ENCODE results near the gene CNTNAP2.
"Not testable (repeated sequence)": the region's sequence is repeated elsewhere in the genome, so short reads cannot be mapped to it uniquely, and the experiment has no call there.

Gene CNTNAP2

DNA sequence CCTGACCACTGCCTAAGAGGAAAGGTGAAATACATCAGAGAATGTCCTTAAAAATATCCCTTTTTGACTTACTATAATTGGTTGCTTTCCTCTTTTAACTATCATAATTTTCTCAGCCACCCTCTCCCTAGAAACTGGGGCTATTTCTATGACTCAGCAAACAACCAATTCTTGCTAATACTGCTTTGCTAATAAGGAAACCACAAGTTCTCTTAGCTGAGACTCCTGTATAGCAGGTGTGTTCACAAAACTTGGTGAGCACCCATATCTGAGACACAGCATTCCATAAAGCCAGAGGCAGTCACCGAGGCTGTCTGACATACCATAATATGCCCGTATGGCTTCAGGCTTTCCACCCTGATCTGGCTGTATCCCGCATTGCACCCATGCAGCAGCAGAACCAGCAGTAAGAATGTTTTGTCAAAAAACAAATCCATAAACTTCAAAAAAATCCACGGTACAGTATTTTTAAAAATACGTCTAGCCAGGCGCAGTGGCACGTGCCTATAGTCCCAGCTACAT lies 2282.3 kb downstream of the CNTNAP2 start:
- no peak for DNase-seq (ENCODE audit: low read depth in 1 of 2, low spot score in 1 of 2)
- in situ Hi-C loops (cut with HindIII; ENCODE audit: low pct_unique_long_range_greater_than_20kb, low sequenced_read_pairs) = no loop called here
- no peak for TF ChIP-seq JUND (IDR thresholded peaks at IDR 0.05; ENCODE audit: low read depth)

DNA sequence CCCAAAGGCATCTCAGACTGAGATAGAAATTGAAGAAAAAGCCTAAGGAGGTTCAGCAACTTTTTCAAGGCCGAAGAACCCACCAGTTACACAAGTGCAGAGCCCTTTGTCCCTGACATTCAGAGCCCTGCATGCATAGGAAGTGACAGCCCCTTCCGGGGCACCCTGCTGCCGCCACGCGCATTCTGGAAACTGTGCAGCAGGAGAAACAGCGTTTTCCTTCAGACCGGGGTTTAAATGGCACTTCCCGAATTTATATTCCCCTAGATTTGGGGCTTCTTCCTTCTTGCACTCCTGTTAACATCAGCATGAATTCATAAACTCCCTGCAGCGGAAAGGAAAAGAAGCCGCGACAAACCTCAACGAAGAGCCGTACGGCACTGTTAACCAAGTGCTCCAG lies 2283.5 kb downstream of the CNTNAP2 start:
- TF ChIP-seq JUND (IDR thresholded peaks at IDR 0.05; ENCODE audit: low read depth) = no peak
- DNase-seq (ENCODE audit: low read depth in 1 of 2, low spot score in 1 of 2) = no peak
- in situ Hi-C loops (cut with HindIII; ENCODE audit: low pct_unique_long_range_greater_than_20kb, low sequenced_read_pairs) = no loop called here

DNA sequence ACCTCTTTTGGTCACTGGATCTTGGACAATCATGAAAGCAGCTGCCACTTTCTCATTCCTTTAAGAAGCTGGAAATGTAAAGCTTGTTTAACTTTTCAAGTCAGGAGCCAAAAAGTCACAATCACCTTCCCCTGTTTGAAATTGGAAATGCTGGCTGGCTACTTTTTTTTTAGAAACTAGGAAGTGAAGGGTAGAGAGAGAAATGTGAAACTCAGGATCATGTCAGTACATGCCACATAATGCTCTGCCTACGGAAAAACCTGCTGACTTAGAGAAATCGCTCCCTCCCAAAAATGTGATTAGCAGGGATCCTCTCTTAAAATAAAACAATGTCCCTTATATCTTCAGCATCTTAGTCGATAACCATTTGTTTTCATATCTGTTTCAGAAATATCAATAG lies 2285.6 kb downstream of the CNTNAP2 start:
- DNase-seq (ENCODE audit: low read depth in 1 of 2, low spot score in 1 of 2) = no peak
- in situ Hi-C loops (cut with HindIII; ENCODE audit: low pct_unique_long_range_greater_than_20kb, low sequenced_read_pairs) = no loop called here
- TF ChIP-seq JUND (IDR thresholded peaks at IDR 0.05; ENCODE audit: low read depth) = no peak

DNA sequence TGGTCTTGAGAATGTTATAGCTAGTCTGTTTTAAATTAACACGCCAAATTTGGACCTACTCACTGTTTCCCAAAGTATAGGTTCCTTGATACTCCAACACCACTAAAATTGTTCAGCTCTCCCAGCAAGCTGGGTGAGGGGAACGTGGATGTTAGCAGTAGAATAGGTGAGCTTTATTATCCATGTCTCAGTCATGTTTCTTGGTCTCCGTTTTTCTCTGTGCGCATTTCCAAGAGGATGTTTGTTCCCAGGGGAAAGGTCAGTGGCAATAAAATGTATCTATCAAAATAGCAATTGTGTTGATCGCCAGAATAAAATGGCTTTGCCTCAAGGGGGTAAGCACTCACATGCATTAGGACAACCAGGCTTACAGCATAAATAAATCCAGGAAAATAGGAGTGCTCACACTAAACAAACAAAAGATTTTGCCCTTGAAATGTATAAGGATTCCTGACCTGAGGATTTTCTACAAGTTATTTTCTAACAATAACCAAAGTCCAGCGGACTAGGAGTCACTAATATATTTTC lies 2286.9 kb downstream of the CNTNAP2 start:
- in situ Hi-C loops (cut with HindIII; ENCODE audit: low pct_unique_long_range_greater_than_20kb, low sequenced_read_pairs) = no loop called here
- no peak for TF ChIP-seq JUND (IDR thresholded peaks at IDR 0.05; ENCODE audit: low read depth)
- no peak for DNase-seq (ENCODE audit: low read depth in 1 of 2, low spot score in 1 of 2)

DNA sequence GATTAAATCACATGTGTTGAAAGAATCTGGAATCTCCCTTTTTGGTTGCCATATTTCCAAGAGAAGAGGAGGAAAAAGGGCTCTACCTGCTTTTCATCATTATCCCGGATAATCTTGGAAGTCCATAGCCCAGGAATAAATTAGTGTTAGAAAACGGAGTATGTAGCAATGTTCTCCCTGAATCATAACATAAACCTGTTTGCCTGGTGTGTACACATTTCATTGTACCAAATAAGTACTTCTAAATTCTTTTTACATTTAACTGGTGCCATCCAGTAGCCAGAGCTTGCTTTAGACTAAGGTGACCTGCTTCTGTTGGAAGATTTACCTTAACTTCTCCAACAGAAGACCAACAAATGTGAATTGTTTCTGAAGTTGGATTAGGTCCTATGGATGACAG lies 2291.7 kb downstream of the CNTNAP2 start:
- no peak for TF ChIP-seq JUND (IDR thresholded peaks at IDR 0.05; ENCODE audit: low read depth)
- in situ Hi-C loops (cut with HindIII; ENCODE audit: low pct_unique_long_range_greater_than_20kb, low sequenced_read_pairs) = no loop called here
- peak in 1 of 2 experiments; percentile 2 for DNase-seq (ENCODE audit: low read depth in 1 of 2, low spot score in 1 of 2)

DNA sequence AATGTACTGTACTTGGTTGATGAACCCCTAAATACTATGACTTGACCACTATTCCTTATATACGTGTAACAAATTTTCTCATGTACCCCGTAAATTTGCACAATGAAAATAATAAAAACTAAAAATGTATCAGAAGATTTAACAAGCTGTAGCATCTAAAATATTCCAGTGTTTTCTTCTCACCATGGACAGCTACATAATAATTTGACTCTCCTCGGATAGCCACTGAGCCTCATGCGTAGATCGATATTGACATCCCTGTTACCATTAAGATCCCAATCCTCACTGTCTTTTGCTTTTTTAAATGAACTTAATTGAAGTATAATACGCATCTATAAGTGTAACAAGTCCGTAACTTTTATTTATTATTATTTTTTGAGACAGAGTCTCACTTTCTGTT lies 2294.3 kb downstream of the CNTNAP2 start:
- in situ Hi-C loops (cut with HindIII; ENCODE audit: low pct_unique_long_range_greater_than_20kb, low sequenced_read_pairs) = no loop called here
- no peak for DNase-seq (ENCODE audit: low read depth in 1 of 2, low spot score in 1 of 2)
- no peak for TF ChIP-seq JUND (IDR thresholded peaks at IDR 0.05; ENCODE audit: low read depth)

DNA sequence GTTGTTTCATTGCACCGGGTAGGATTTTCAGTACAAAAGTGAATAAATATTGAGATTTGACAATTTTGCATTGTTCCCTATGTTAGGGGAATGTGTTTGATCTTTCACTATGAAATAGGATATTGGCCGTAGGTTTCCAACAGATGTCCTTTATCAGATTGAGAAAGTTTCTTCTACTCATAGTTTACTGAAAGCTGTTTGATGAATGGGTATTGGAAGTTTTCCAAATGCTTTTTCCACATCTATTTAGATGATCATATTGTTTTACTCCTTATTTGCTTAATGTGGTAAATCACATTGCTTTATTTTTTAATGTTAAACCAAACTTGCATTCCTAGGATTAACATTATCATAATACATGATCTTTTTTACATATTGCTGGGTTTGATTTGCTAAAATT lies 2296.1 kb downstream of the CNTNAP2 start:
- in situ Hi-C loops (cut with HindIII; ENCODE audit: low pct_unique_long_range_greater_than_20kb, low sequenced_read_pairs) = no loop called here

DNA sequence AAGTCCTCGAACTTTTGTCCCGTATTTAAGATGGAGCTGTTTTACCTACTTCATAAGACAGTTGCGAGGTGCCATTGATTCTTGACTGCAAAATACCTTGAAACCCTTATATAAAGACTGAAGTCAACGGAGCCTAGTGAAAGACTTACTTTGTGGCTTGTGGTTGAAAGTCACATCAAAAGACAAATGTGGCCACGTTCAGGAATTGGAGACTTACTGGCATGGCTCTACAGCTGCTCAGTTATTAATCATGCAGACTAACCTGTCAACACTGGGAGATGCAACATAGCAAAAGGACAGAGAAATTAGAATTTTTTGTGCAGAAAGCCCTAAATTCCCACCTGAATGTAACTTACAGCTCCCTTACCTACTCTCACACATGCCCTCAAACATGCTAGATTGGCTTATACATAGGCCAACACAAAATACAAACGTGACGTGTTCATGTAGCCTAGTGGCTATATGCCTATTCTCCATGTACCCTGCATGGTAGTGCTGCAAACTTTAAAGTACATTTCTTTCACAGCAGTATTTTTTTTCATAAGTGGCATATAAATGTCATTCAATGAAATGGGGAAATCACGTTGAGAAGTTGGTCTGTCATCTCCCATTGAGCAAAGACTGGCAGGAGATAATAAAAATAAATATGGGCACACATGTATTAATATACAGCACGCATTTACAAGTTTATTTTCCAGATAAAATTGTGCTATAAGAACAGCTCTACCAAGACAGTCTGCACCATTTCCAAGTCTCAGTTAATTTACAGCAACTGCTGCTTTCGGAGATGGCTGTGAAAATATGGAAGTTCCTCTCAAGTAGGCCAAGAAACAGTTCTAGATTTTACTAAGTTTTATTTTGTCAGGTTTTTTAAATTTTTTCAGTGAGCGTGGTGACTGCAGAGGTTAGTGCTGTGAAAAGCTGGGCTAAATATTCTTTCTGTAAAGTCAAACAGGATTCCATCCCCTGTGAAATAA lies 2303.5 kb downstream of the CNTNAP2 start:
- in situ Hi-C loops (cut with HindIII; ENCODE audit: low pct_unique_long_range_greater_than_20kb, low sequenced_read_pairs) = no loop called here
- DNase-seq (ENCODE audit: low read depth in 1 of 2, low spot score in 1 of 2) = no peak
- TF ChIP-seq JUND (IDR thresholded peaks at IDR 0.05; ENCODE audit: low read depth) = no peak

More for the DNA sequence above, 2296.1 kb downstream of the CNTNAP2 start:
- no peak for TF ChIP-seq JUND (IDR thresholded peaks at IDR 0.05; ENCODE audit: low read depth)
- DNase-seq (ENCODE audit: low read depth in 1 of 2, low spot score in 1 of 2) = no peak

DNA sequence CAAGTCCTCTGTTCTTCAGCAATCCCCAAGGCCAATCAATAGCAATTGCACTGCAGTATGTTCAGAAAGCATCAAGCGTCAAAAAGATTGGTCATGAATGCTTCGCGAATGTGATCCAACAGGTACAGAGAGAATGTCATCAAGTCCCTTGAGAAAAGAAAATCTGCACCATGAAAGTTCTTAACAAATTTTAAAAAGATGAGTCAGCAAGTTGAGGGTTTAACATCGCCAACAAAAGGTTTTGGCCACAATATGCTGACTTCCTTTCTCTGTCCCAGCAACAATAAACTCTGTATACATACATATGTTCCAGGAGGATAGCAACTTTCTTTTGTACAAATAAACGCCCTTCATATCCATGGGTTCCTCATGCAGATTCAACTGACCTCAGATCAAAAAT lies 2305.4 kb downstream of the CNTNAP2 start:
- in situ Hi-C loops (cut with HindIII; ENCODE audit: low pct_unique_long_range_greater_than_20kb, low sequenced_read_pairs) = no loop called here
- DNase-seq (ENCODE audit: low read depth in 1 of 2, low spot score in 1 of 2) = no peak
- no peak for TF ChIP-seq JUND (IDR thresholded peaks at IDR 0.05; ENCODE audit: low read depth)

DNA sequence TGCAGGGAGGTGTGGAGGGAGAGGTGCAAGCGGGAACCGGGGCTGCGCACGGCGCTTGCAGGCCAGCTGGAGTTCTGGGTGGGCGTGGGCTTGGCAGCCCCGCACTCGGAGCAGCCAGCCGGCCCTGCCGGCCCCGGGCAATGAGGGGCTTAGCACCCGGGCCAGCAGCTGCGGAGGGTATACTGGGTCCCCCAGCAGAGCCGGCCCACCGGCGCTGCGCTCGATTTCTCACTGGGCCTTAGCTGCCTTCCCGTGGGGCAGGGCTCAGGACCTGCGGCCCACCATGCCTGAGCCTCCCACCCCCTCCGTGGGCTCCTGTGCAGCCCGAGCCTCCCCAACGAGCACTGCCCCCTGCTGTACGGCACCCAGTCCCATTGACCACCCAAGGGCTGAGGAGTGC lies 2309.8 kb downstream of the CNTNAP2 start:
- DNase-seq (ENCODE audit: low read depth in 1 of 2, low spot score in 1 of 2); in situ Hi-C loops (cut with HindIII; ENCODE audit: low pct_unique_long_range_greater_than_20kb, low sequenced_read_pairs): not testable (repeated sequence)

DNA sequence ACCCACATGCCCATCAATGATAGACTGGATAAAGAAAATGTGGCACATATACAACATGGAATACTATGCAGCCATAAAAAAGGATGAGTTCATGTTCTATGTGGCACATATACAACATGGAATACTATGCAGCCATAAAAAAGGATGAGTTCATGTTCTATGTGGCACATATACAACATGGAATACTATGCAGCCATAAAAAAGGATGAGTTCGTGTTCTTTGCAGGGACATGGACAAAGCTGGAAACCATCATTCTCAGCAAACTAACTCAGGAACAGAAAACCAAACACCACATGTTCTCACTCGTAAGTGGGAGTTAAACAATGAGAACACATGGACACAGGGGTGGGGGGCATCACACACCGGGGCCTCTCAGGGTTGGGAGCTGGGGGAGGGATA lies 2314.1 kb downstream of the CNTNAP2 start:
- in situ Hi-C loops (cut with HindIII; ENCODE audit: low pct_unique_long_range_greater_than_20kb, low sequenced_read_pairs); DNase-seq (ENCODE audit: low read depth in 1 of 2, low spot score in 1 of 2): not testable (repeated sequence)

DNA sequence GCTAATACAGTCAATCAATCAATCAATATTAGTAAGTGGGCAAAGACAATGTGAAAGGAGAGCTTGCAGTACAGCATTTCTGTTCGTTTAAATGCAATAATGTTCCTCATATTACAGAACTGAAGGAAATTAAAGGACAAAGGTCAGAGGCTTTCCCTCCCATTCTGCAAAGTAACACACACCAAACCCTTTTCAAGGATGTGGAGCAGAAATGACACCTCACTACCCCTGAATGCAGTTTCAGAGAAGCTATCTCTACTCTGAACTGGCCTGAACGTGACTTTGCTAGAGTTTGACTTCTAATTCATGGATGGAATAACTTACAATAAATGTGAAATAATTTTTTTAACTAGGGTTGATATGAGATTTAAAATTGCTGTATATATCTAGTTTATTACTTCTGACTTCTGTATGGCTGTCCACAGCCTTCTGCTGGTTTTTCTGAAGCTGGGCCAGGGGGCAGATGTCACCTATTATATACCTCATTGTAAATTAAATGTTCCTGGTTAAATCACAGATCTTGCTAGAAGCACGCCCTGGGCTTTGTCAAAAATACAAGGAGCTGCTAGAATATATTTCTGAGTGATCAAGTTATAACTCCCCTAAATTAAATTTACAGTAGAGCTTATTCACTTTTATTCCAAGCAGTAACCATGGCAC lies 2317.1 kb downstream of the CNTNAP2 start:
- in situ Hi-C loops (cut with HindIII; ENCODE audit: low pct_unique_long_range_greater_than_20kb, low sequenced_read_pairs) = no loop called here
- no peak for DNase-seq (ENCODE audit: low read depth in 1 of 2, low spot score in 1 of 2)
- no peak for TF ChIP-seq JUND (IDR thresholded peaks at IDR 0.05; ENCODE audit: low read depth)

Data from T47D (cell line).